Measurements from ENCODE around the gene MEAF6. TPM values are rescaled to one million over a fixed set of nuclear protein-coding genes. Genes with fewer than 3 reads are reported as not detected.

The MEAF6 gene
- total and polyA plus RNA-seq, 4 donors = 18.7 to 25.3 (median 21.2) TPM

DNA sequence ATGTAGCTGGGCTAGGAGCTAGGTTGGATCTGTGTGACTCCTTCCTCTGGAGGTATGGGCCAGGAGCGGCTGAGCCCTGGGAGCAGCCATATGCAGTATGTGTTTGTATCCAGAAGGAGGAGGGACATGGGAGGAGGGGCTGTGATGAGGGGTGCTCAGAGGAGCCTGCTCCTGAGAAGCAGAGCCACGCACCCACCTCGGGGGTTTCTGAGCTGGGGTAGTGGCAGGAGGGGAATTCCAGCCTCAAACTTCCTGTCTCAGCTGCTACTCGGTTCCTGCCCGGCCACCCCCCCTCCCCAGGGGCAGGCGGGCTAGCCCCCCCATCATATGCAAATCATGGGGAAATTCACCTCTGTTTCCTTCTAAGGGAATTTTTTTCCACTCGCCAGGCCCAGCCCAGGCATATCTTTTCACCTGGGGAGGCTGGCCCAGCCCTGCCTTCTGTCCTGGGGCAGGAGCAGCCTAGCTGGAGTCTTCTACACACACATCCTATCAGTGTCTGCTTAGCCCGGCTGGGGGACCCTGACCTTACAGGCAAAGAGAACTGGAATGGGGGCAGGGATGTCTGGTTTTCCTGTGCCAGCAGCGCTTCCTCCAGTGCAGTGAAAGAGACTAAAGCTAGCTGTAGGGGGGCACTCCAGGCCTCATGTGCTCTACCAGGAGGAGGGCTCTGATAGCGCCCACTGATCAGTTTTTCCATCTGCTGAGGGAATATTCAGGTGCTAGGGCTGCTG, 37.2 kb downstream of the MEAF6 start (continued):
- TF ChIP-seq CTCF (IDR thresholded peaks at IDR 0.05; ENCODE audit: low read depth, low read length, missing input control) = no peak
- no peak for TF ChIP-seq NR2F2 (IDR thresholded peaks at IDR 0.05)
- no peak for TF ChIP-seq FOXA1 (IDR thresholded peaks at IDR 0.05)
- no peak for TF ChIP-seq TAF1 (conservative IDR thresholded peaks at IDR 0.05)
- no peak for TF ChIP-seq FOXA2 (IDR thresholded peaks at IDR 0.05)
- TF ChIP-seq JUND (IDR thresholded peaks at IDR 0.05) = no peak
- no peak for TF ChIP-seq SP1 (IDR thresholded peaks at IDR 0.05)

DNA sequence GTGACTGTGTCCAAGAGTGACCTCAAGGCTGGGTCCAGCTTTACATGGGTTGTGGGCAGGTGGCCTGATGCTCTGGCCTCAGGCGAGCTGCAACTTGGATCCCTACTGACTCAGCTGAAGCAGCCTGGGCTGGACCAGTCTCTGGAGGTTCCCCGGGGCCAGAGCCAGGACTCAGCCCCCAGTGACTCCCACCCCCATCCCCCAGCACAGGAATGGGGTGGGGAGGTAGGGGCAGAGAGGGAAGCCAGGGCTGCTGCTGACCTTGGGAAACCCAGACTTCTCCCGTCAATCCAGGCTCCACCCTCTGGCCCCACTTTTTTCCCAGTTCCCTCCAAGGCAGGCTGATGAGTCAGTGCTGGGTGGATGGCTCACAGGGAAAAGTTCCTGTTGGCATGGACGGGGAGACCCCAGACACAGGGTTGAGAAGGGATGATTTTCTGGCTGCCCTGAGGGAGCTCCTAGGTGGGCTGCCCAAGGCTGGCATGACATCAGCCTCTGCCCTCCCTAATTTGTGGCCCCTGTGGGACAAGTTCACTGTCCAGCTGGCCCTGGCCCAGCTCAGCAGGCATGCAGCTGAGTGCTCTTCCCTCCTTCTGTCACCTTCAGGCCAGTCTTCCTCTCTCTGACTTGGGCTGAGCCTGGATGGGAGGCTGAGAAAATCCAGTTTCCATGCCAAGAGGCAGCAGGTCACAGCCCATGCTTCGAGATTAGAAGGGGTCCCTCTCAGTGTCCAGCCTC, 37.9 kb downstream of the MEAF6 start:
- H3K9ac ChIP-seq (ENCODE audit: low read depth in 1 of 2, low read length in 2 of 2) = peak overlapping the region; percentile 76 to 88
- peaks cover 10 to 13% (median 12%) of the 10 kb centered on the region in 4 donors for H3K36me3 ChIP-seq (ENCODE audit: control insufficient read depth in 4 of 4, insufficient read depth in 3 of 4, low read depth in 1 of 4, low read length in 3 of 4)
- no peaks in the 10 kb centered on the region for H3K9me3 ChIP-seq (ENCODE audit: control insufficient read depth in 4 of 4, low read length in 3 of 4)
- H3K27ac ChIP-seq (ENCODE audit: low read depth in 1 of 2, low read length in 2 of 2) = peak overlapping the region; percentile 95 to 97
- TF ChIP-seq HNF4G (IDR thresholded peaks at IDR 0.05) (no peak), YY1 (IDR thresholded peaks at IDR 0.05) (no peak), FOXA1 (IDR thresholded peaks at IDR 0.05) (no peak), RAD21 (IDR thresholded peaks at IDR 0.05) (no peak), JUND (IDR thresholded peaks at IDR 0.05) (peak in 1 of 2 donors; percentile 77), MAX (IDR thresholded peaks at IDR 0.05) (no peak), REST (IDR thresholded peaks at IDR 0.05) (no peak), ATF3 (IDR thresholded peaks at IDR 0.05) (no peak), RXRA (IDR thresholded peaks at IDR 0.05) (peak; percentile 9 to 35)
- WGBS = 28% methylated on average over 5 of the region's 5 CpGs
- DNase-seq (ENCODE audit: low spot score) = no peak
- H3K4me1 ChIP-seq (ENCODE audit: control insufficient read depth in 4 of 4, insufficient read depth in 4 of 4, low read length in 3 of 4) = peaks cover 25 to 63% (median 39%) of the 10 kb centered on the region in 4 donors
- peak overlapping the region; percentile 73 to 86 (median 73) for H3K4me3 ChIP-seq (ENCODE audit: low read depth in 1 of 3, low read length in 3 of 3)
- no peaks in the 10 kb centered on the region for H3K27me3 ChIP-seq (ENCODE audit: control insufficient read depth in 4 of 4, insufficient read depth in 4 of 4, low read length in 3 of 4)
